HCT116 (cell line): ENCODE data around the gene KRTAP5-3.

Source experiments
- ATF3 ChIP-seq: IDR thresholded peaks from 2 replicates; pipeline ENCODE4 v1.6.1; 2012
- EZH2 ChIP-seq: fragments of 200-600 bp; sonication (generic); IDR thresholded peaks from 2 replicates; pipeline ENCODE4 v1.6.1; 2017; ENCODE audit warnings: antibody characterized with exemption, mixed run types
- EZH2phosphoT487 ChIP-seq: fragments of 200-600 bp; IDR thresholded peaks from 2 replicates; pipeline ENCODE4 v1.6.1; 2018; ENCODE audit warnings: antibody characterized with exemption, borderline replicate concordance
- FOSL1 ChIP-seq: IDR thresholded peaks from 2 replicates; pipeline ENCODE4 v1.6.1; 2012; ENCODE audit warnings: low read depth
- POLR2A ChIP-seq: IDR thresholded peaks from 2 replicates; pipeline ENCODE4 v1.7.0; 2011; ENCODE audit warnings: borderline replicate concordance; ENCODE audit not compliant: insufficient read depth, insufficient read length; ENCODE audit errors: extremely low read depth
- POLR2AphosphoS5 ChIP-seq: IDR thresholded peaks from 2 replicates; pipeline ENCODE4 v1.6.1; 2011; ENCODE audit warnings: mild to moderate bottlenecking, low read depth, low read length, moderate library complexity
- SIN3A ChIP-seq: IDR thresholded peaks from 2 replicates; pipeline ENCODE4 v1.6.1; 2012; ENCODE audit warnings: low read depth
- TF ChIP-seq, protein P1 (sequence below), 3 experiments: fragments of 200-600 bp in 1 of 3; sonication (generic) in 1 of 3; IDR thresholded peaks in 2 of 3; conservative IDR thresholded peaks in 1 of 3; 2 replicates each; pipeline ENCODE4 v1.5.1; 2012 to 2017; ENCODE audit warnings: low read depth in 2 of 3, low read length in 2 of 3, antibody characterized with exemption in 1 of 3, borderline replicate concordance in 1 of 3, control low read depth in 1 of 3, mild to moderate bottlenecking in 1 of 3, mixed read lengths in 1 of 3, mixed run types in 1 of 3, moderate library complexity in 1 of 3; ENCODE audit not compliant: insufficient read depth in 1 of 3
- TF ChIP-seq, protein P2 (sequence below): IDR thresholded peaks from 2 replicates; pipeline ENCODE4 v1.6.1; 2012; ENCODE audit warnings: low read depth

DNA sequence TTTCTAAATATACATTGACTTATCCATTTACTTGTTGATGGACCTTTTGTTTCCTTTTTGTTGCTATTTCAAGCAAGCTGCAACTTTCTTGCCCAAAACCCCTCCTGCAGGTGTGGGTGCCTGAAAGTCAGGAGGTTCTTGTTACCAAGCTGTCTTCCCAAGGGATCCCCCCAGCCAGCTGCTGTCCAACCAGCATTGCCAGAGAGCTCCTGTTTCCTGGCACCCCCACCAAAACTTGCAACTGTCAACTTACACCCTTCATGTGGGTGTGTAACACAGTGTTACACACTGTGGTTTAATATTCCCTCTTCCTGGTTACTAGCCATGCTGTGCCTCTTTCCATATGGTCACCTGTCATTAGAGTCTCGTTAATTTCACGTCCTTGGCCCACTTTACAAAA is 21.6 kb downstream of the KRTAP5-3 start:
- TF ChIP-seq EZH2 (no peak), FOSL1 (no peak), POLR2AphosphoS5 (no peak), POLR2A (no peak), EZH2phosphoT487 (no peak), ATF3 (no peak), SIN3A (no peak)
- TF ChIP-seq, protein P1, sequence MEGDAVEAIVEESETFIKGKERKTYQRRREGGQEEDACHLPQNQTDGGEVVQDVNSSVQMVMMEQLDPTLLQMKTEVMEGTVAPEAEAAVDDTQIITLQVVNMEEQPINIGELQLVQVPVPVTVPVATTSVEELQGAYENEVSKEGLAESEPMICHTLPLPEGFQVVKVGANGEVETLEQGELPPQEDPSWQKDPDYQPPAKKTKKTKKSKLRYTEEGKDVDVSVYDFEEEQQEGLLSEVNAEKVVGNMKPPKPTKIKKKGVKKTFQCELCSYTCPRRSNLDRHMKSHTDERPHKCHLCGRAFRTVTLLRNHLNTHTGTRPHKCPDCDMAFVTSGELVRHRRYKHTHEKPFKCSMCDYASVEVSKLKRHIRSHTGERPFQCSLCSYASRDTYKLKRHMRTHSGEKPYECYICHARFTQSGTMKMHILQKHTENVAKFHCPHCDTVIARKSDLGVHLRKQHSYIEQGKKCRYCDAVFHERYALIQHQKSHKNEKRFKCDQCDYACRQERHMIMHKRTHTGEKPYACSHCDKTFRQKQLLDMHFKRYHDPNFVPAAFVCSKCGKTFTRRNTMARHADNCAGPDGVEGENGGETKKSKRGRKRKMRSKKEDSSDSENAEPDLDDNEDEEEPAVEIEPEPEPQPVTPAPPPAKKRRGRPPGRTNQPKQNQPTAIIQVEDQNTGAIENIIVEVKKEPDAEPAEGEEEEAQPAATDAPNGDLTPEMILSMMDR (IDR thresholded peaks at IDR 0.05 in 2 of 3, conservative IDR thresholded peaks at IDR 0.05 in 1 of 3; ENCODE audit: borderline replicate concordance in 1 of 3, insufficient read depth in 1 of 3, low read depth in 2 of 3, low read length in 2 of 3) = no peak
- TF ChIP-seq, protein P2, sequence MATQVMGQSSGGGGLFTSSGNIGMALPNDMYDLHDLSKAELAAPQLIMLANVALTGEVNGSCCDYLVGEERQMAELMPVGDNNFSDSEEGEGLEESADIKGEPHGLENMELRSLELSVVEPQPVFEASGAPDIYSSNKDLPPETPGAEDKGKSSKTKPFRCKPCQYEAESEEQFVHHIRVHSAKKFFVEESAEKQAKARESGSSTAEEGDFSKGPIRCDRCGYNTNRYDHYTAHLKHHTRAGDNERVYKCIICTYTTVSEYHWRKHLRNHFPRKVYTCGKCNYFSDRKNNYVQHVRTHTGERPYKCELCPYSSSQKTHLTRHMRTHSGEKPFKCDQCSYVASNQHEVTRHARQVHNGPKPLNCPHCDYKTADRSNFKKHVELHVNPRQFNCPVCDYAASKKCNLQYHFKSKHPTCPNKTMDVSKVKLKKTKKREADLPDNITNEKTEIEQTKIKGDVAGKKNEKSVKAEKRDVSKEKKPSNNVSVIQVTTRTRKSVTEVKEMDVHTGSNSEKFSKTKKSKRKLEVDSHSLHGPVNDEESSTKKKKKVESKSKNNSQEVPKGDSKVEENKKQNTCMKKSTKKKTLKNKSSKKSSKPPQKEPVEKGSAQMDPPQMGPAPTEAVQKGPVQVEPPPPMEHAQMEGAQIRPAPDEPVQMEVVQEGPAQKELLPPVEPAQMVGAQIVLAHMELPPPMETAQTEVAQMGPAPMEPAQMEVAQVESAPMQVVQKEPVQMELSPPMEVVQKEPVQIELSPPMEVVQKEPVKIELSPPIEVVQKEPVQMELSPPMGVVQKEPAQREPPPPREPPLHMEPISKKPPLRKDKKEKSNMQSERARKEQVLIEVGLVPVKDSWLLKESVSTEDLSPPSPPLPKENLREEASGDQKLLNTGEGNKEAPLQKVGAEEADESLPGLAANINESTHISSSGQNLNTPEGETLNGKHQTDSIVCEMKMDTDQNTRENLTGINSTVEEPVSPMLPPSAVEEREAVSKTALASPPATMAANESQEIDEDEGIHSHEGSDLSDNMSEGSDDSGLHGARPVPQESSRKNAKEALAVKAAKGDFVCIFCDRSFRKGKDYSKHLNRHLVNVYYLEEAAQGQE = no peak
